Transverse colon (tissue), 4 donors: Measurements from ENCODE around the gene MACC1. TPM values are rescaled to one million over a fixed set of nuclear protein-coding genes. Genes with fewer than 3 reads are reported as not detected.

ENCODE experiments used
- DNase-seq: peaks from one replicate; pipeline ENCODE4 v3.0.0-alpha.2; 2019
- H3K27ac ChIP-seq, 4 donors: fragments of 200-600 bp; sonication (generic); 2 replicates each; pipeline ENCODE4 v1.5.1; 2016 to 2018; ENCODE audit warnings: inconsistent platforms in 4 of 4
- H3K27me3 ChIP-seq: fragments of 200-600 bp; sonication (generic); 2 replicates; pipeline ENCODE4 v1.5.1; 2017; ENCODE audit warnings: inconsistent platforms
- H3K36me3 ChIP-seq, 4 donors: fragments of 200-600 bp; sonication (generic); 2 replicates each; pipeline ENCODE4 v1.5.1; 2017 to 2019; ENCODE audit warnings: inconsistent platforms in 4 of 4
- H3K4me1 ChIP-seq, 4 donors: fragments of 200-600 bp; sonication (generic); 2 replicates each; pipeline ENCODE4 v1.5.1; 2017 to 2020; ENCODE audit warnings: inconsistent platforms in 4 of 4
- H3K4me3 ChIP-seq, 4 donors: fragments of 200-600 bp; sonication (generic); 1 replicate in 1 of 4; 2 replicates in 3 of 4; pipeline versions ENCODE4 v1.5.1 to v1.6.1; 2017 to 2019; ENCODE audit warnings: inconsistent platforms in 4 of 4
- H3K9me3 ChIP-seq, 2 donors: fragments of 200-600 bp; sonication (generic); 2 replicates each; pipeline ENCODE4 v1.5.1; 2017 to 2019; ENCODE audit warnings: inconsistent platforms in 2 of 2
- CTCF ChIP-seq, 5 experiments: fragments of 200-600 bp in 3 of 5; fragments of 450-650 bp in 2 of 5; sonication (generic) in 3 of 5; IDR thresholded peaks; 1 replicate in 2 of 5; 2 replicates in 3 of 5; pipeline ENCODE4 v1.5.1; 2016 to 2017; ENCODE audit warnings: antibody characterized with exemption in 5 of 5, inconsistent platforms in 3 of 5, mild to moderate bottlenecking in 2 of 5, moderate library complexity in 1 of 5
- EP300 ChIP-seq: sonication (generic); formaldehyde crosslinking; IDR thresholded peaks from one replicate; pipeline ENCODE4 v1.6.1; 2017; ENCODE audit warnings: antibody characterized with exemption, low read depth
- POLR2A ChIP-seq: fragments of 450-650 bp; IDR thresholded peaks from one replicate; pipeline ENCODE4 v1.6.1; 2016; ENCODE audit warnings: antibody characterized with exemption, mild to moderate bottlenecking, moderate library complexity
- POLR2AphosphoS5 ChIP-seq, 3 donors: sonication (generic); formaldehyde crosslinking; IDR thresholded peaks; one replicate each; pipeline ENCODE4 v1.6.1; 2016; ENCODE audit warnings: antibody characterized with exemption in 3 of 3
- WGBS, 2 donors: methylation state at CpG; one replicate each; pipeline ENCODE4 v1.1.5; 2018; ENCODE audit warnings: low coverage in 1 of 2; 5-methylcytosine and 5-hydroxymethylcytosine counted together
- in situ Hi-C, 4 donors: fragments of 200-750 bp; cut with MboI; loops; one replicate each; pipeline versions ENCODE4 v1.15.0 to v1.15.1; 2017; ENCODE audit warnings: low sequenced_read_pairs in 3 of 4, low pct_ligation_motif_present in 1 of 4, low pct_unique_long_range_greater_than_20kb in 1 of 4
- intact Hi-C: fragments of 100-400 bp; cut with DNase I; formaldehyde crosslinking; loops from one replicate; pipeline ENCODE4 v1.15.1; 2023; ENCODE audit warnings: low total_unique reads
- total RNA-seq, 4 donors: library from RNA; depleted of rRNA; stranded (reverse); fragments of >200 nt; gene quantifications; one replicate each; pipeline ENCODE4 v1.1.0, GENCODE V29; 2016

The MACC1 gene
- total RNA-seq, 4 donors from 2014 or later: 5.2 to 9.8 (median 7.2) TPM

GRCh38 chr7:20225384-20225783 is 8.2 kb upstream of the MACC1 start:
- H3K27me3 ChIP-seq: no peaks in the 10 kb centered on the region
- peaks cover 0 to 13% (median 8%) of the 10 kb centered on the region in 4 donors for H3K4me1 ChIP-seq
- in situ Hi-C loops: no loop called here
- no peaks in the 10 kb centered on the region for H3K36me3 ChIP-seq
- no peak for TF ChIP-seq CTCF (IDR thresholded peaks at IDR 0.05)
- TF ChIP-seq POLR2AphosphoS5 (IDR thresholded peaks at IDR 0.05): no peak
- TF ChIP-seq POLR2A: no peak
- TF ChIP-seq EP300: no peak
- DNase-seq: no peak
- intact Hi-C loops: no loop called here
- H3K27ac ChIP-seq: no peak overlapping the region
- 50 to 62% methylated on average over 1 to 2 of the region's 2 CpGs for WGBS, 2 donors
- H3K4me3 ChIP-seq: no peak overlapping the region
- H3K9me3 ChIP-seq: no peaks in the 10 kb centered on the region

- H3K36me3 ChIP-seq: no peaks in the 10 kb centered on the region
- H3K4me1 ChIP-seq: peaks cover 12 to 26% (median 20%) of the 10 kb centered on the region in 4 donors
- no peaks in the 10 kb centered on the region for H3K9me3 ChIP-seq
- TF ChIP-seq CTCF (IDR thresholded peaks at IDR 0.05): no peak
- no peak for TF ChIP-seq POLR2A
- TF ChIP-seq EP300: no peak
- TF ChIP-seq POLR2AphosphoS5 (IDR thresholded peaks at IDR 0.05): no peak
- in situ Hi-C loops: no loop called here
- no peak overlapping the region for H3K27ac ChIP-seq
- no peak overlapping the region for H3K4me3 ChIP-seq
- no peaks in the 10 kb centered on the region for H3K27me3 ChIP-seq
- DNase-seq: no peak
- intact Hi-C loops: no loop called here
These were observed 6.8 kb upstream of the MACC1 start for GRCh38 chr7:20224025-20224424.

GRCh38 chr7:20223356-20223755 is 6.2 kb upstream of the MACC1 start:
- Histone ChIP-seq H3K9me3 (no peaks in the 10 kb centered on the region), H3K4me3 (no peak overlapping the region), H3K27me3 (no peaks in the 10 kb centered on the region), H3K27ac (no peak overlapping the region), H3K4me1 (peaks cover 16 to 33% (median 25%) of the 10 kb centered on the region in 4 donors), H3K36me3 (no peaks in the 10 kb centered on the region)
- in situ Hi-C loops: no loop called here
- intact Hi-C loops: no loop called here
- DNase-seq: no peak
- TF ChIP-seq POLR2AphosphoS5 (IDR thresholded peaks at IDR 0.05) (no peak), CTCF (IDR thresholded peaks at IDR 0.05) (no peak), POLR2A (no peak), EP300 (no peak)
- 93 to 98% methylated on average over 4 to 5 of the region's 5 CpGs for WGBS, 2 donors

GRCh38 chr7:20222219-20222828 is 5.1 kb upstream of the MACC1 start:
- 57 to 82% methylated on average over 5 to 7 of the region's 7 CpGs for WGBS, 2 donors
- no peak overlapping the region for H3K4me3 ChIP-seq
- intact Hi-C loops: no loop called here
- no peaks in the 10 kb centered on the region for H3K27me3 ChIP-seq
- in situ Hi-C loops: no loop called here
- no peaks in the 10 kb centered on the region for H3K36me3 ChIP-seq
- TF ChIP-seq POLR2A: no peak
- TF ChIP-seq POLR2AphosphoS5 (IDR thresholded peaks at IDR 0.05): no peak
- TF ChIP-seq EP300: no peak
- TF ChIP-seq CTCF (IDR thresholded peaks at IDR 0.05): no peak
- no peak overlapping the region for H3K27ac ChIP-seq
- no peak for DNase-seq
- peaks cover 23 to 40% (median 29%) of the 10 kb centered on the region in 4 donors for H3K4me1 ChIP-seq
- H3K9me3 ChIP-seq: no peaks in the 10 kb centered on the region
